RWPE2 (cell line): Measurements from ENCODE around the gene KCNJ5.

ENCODE experiments used
- ATAC-seq: fragments of 200-7000 bp; cut with Tn5 transposase; 3 replicates; pipeline ENCODE4 v1.9.1; 2021; ENCODE audit warnings: low read depth
- DNase-seq: peaks from one replicate; pipeline ENCODE4 v3.0.0-alpha.2; 2020; ENCODE audit warnings: low spot score
- H3K27ac ChIP-seq: fragments of 450-650 bp; 2 replicates; pipeline ENCODE4 v1.5.1; 2017; ENCODE audit warnings: mild to moderate bottlenecking; ENCODE audit not compliant: poor library complexity, severe bottlenecking
- H3K27me3 ChIP-seq: fragments of 250-450 bp; sonication (Bioruptor Pico); 2 replicates; pipeline ENCODE4 v1.5.1; 2021; ENCODE audit warnings: mild to moderate bottlenecking, moderate library complexity; ENCODE audit not compliant: insufficient read depth, poor library complexity, severe bottlenecking
- H3K36me3 ChIP-seq: fragments of 250-450 bp; sonication (Bioruptor Pico); 2 replicates; pipeline ENCODE4 v1.5.1; 2020; ENCODE audit warnings: low read depth, mild to moderate bottlenecking, moderate library complexity
- H3K4me1 ChIP-seq: fragments of 250-450 bp; sonication (Bioruptor Pico); 2 replicates; pipeline ENCODE4 v1.5.1; 2021; ENCODE audit warnings: mild to moderate bottlenecking, moderate library complexity; ENCODE audit not compliant: insufficient read depth, poor library complexity, severe bottlenecking
- H3K4me3 ChIP-seq: fragments of 250-450 bp; sonication (Bioruptor Pico); 2 replicates; pipeline ENCODE4 v1.5.1; 2021; ENCODE audit warnings: mild to moderate bottlenecking, moderate library complexity; ENCODE audit not compliant: severe bottlenecking
- H3K9me3 ChIP-seq: fragments of 250-450 bp; sonication (Bioruptor Pico); 2 replicates; pipeline ENCODE4 v1.5.1; 2021; ENCODE audit warnings: mild to moderate bottlenecking, moderate library complexity; ENCODE audit not compliant: severe bottlenecking
- TF ChIP-seq, protein P1 (sequence below): fragments of 450-650 bp; IDR thresholded peaks from one replicate; pipeline ENCODE4 v1.5.1; 2017; ENCODE audit warnings: mild to moderate bottlenecking, moderate library complexity; ENCODE audit not compliant: poor library complexity, severe bottlenecking

The KCNJ5 gene

DNA sequence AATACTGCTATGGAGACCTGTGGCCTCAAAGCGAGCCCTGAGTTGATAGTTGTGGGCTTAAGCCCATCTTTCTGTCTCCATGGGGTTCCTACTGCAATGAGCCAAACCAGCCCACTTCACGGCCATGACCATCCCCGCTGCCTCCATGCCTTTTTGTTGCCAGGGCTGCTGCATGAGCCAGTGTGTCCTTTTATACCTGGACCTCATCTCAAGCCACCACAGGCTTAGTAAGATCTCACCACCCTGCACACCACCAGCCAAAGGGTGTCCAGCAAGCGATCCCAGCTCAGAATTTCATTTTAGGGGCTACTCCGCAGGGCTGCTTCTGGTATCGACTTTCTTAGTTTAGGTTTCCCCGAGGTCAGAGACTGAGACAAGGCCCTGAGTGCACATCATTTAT is 43.2 kb downstream of the KCNJ5 start:
- DNase-seq (no peak), ATAC-seq (no peak)
- TF ChIP-seq, protein P1, sequence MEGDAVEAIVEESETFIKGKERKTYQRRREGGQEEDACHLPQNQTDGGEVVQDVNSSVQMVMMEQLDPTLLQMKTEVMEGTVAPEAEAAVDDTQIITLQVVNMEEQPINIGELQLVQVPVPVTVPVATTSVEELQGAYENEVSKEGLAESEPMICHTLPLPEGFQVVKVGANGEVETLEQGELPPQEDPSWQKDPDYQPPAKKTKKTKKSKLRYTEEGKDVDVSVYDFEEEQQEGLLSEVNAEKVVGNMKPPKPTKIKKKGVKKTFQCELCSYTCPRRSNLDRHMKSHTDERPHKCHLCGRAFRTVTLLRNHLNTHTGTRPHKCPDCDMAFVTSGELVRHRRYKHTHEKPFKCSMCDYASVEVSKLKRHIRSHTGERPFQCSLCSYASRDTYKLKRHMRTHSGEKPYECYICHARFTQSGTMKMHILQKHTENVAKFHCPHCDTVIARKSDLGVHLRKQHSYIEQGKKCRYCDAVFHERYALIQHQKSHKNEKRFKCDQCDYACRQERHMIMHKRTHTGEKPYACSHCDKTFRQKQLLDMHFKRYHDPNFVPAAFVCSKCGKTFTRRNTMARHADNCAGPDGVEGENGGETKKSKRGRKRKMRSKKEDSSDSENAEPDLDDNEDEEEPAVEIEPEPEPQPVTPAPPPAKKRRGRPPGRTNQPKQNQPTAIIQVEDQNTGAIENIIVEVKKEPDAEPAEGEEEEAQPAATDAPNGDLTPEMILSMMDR = no peak

DNA sequence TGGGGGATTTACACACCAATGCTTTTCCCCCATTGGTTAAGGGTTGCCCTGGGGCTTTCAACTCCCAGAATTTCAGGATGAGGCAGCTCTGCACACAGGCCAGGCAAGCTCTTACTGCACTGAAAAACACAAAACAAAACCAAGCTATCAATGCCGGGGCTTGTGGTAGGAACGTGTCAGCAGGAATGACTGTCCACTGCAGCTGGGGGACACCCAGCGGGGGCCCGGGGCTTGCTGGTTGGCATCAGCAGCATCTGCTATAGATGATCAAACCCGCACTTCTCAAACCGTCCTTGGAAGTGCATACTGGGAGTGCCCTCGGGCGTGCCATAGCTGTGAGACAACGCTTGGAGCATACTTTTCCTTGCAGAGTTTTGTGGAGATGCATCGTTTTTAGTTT is 43.8 kb downstream of the KCNJ5 start:
- H3K27me3 ChIP-seq = no peaks in the 10 kb centered on the region
- peaks cover 3% of the 10 kb centered on the region for H3K4me1 ChIP-seq
- no peaks in the 10 kb centered on the region for H3K9me3 ChIP-seq
- H3K27ac ChIP-seq = no peak overlapping the region
- no peak overlapping the region for H3K4me3 ChIP-seq
- H3K36me3 ChIP-seq = no peaks in the 10 kb centered on the region
- no peak for DNase-seq
- ATAC-seq = no peak
- TF ChIP-seq, protein P1 = no peak

More for the DNA sequence above, 43.2 kb downstream of the KCNJ5 start:
- Histone ChIP-seq H3K4me3 (no peak overlapping the region), H3K27ac (no peak overlapping the region), H3K36me3 (no peaks in the 10 kb centered on the region), H3K9me3 (no peaks in the 10 kb centered on the region), H3K4me1 (no peaks in the 10 kb centered on the region), H3K27me3 (no peaks in the 10 kb centered on the region)

DNA sequence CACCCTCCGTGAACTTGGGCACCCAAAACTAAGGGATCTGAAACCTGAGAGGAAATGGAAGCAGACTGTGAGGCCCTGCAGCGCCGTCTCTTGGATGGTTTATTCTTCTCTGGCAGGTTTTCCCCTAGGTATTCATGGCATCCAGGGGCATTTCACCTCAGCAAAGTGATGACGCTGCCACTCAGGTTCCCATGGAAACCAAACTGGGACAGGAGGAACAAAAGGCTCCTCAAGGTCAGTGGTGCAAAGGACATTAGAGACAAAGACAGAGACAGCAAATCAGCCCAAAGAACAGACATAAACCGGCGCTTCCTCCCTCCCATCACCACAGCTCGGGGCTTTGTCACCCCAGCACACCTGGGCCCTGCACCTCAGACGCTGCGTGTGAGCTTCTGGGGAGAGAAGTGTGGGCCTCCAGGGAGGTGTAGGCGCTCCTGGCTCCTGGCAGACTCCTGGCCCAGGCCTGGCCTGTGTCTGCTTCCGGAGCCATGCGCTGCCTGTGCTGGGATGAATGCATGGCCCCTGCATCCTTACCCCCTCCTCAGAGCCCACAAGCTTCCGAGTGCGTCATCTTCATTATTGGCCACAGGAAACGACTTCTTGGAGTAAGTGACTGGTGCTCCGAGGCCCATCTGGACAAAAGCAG is 45.6 kb downstream of the KCNJ5 start:
- Histone ChIP-seq H3K27me3 (no peaks in the 10 kb centered on the region), H3K4me1 (peaks cover 21% of the 10 kb centered on the region), H3K9me3 (no peaks in the 10 kb centered on the region), H3K4me3 (no peak overlapping the region), H3K27ac (no peak overlapping the region), H3K36me3 (no peaks in the 10 kb centered on the region)
- ATAC-seq (no peak), DNase-seq (no peak)
- TF ChIP-seq, protein P1 = no peak

DNA sequence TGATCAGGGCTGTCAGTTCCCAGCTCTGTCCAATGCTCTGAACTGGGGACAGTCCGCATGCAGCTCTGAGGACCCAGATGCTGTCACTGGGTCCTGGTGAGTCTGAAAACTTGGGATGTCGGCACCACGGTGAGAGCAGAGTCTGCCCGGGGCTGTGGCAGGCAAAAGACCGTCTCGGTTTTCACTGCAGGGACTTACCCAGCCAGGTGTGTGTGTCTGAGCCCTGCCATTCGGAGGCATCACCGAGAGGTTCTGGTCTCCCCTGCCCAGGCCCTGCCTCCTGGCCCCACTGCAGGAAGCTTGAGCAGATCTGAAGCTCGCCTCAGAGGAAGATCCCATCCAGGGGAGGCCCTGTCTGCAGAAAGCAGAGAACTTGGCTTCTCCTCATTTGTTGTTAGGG is 46.3 kb downstream of the KCNJ5 start:
- DNase-seq = no peak
- no peak for ATAC-seq
- no peaks in the 10 kb centered on the region for H3K9me3 ChIP-seq
- H3K4me3 ChIP-seq = no peak overlapping the region
- no peak overlapping the region for H3K27ac ChIP-seq
- no peaks in the 10 kb centered on the region for H3K36me3 ChIP-seq
- TF ChIP-seq, protein P1 = no peak
- H3K4me1 ChIP-seq = peaks cover 26% of the 10 kb centered on the region
- no peaks in the 10 kb centered on the region for H3K27me3 ChIP-seq

DNA sequence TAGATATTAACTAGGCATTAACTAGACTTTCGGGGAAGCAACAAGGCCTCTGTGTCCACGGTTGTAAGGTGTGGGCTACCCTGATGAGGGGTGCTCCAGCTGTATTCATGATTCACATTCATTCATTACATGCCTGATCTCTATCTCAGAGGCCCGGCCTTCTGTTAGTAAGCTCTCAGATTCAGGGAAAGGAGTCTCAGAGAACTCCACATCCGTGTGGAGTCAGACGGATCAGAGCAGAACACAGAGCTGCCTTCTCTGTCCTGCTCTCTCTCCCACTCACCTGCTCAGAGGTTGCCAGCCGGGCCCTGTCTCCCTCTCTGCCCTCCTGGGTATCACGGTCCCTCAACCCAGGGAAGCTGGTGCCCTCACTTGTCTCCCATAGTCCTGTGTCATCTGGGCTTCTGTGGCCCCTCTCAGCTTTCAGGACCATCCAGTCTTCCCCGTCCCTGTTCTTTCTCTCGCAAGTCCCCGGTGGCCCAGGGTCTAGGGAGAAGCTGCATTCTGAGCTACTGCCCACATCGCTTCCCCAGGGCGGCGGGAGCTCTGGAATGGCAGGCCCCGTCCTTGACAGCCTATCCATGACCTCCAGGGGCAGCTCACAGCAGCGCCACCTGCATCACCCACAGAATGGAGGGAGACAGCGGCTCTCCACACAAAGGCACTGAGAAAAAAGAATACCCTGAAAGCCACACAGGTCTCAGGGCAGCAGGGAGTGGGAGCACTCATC is 47.2 kb downstream of the KCNJ5 start:
- H3K27me3 ChIP-seq = no peaks in the 10 kb centered on the region
- TF ChIP-seq, protein P1 = no peak
- ATAC-seq (no peak), DNase-seq (no peak)
- H3K36me3 ChIP-seq = no peaks in the 10 kb centered on the region
- H3K27ac ChIP-seq = no peak overlapping the region
- peaks cover 26% of the 10 kb centered on the region for H3K4me1 ChIP-seq
- H3K4me3 ChIP-seq = no peak overlapping the region
- H3K9me3 ChIP-seq = no peaks in the 10 kb centered on the region
